Measurements from ENCODE around the gene ENDOV.

The ENDOV gene

GRCh38 chr17:80452173-80452915, 37.4 kb downstream of the ENDOV start:
- no peak for DNase-seq

- DNase-seq, result no peak
Measured at GRCh38 chr17:80453126-80453997, 38.4 kb downstream of the ENDOV start.

GRCh38 chr17:80453998-80454556, 39.1 kb downstream of the ENDOV start:
- no peak for DNase-seq

GRCh38 chr17:80454557-80455335, 39.8 kb downstream of the ENDOV start:
- peak; percentile 81 to 94 (median 86) for DNase-seq

- DNase-seq, result peak in 1 of 4 experiments; percentile 39
Measured at GRCh38 chr17:80455336-80455710, 40.4 kb downstream of the ENDOV start.

- DNase-seq, result no peak
Measured at GRCh38 chr17:80455784-80456183, 40.8 kb downstream of the ENDOV start.

- no peak for DNase-seq
Measured at GRCh38 chr17:80456465-80457235, 41.7 kb downstream of the ENDOV start.

GRCh38 chr17:80457236-80457856, 42.4 kb downstream of the ENDOV start:
- no peak for DNase-seq

- no peak for DNase-seq
Measured at GRCh38 chr17:80458016-80458415, 43.0 kb downstream of the ENDOV start.

- DNase-seq, result no peak
Measured at GRCh38 chr17:80459234-80459633, 44.3 kb downstream of the ENDOV start.

- no peak for DNase-seq
Measured at GRCh38 chr17:80460429-80460834, 45.5 kb downstream of the ENDOV start.

- DNase-seq, result no peak
Measured at GRCh38 chr17:80461528-80462160, 46.7 kb downstream of the ENDOV start.

- DNase-seq, result no peak
Measured at GRCh38 chr17:80463784-80464400, 48.9 kb downstream of the ENDOV start.

- no peak for DNase-seq
Measured at GRCh38 chr17:80464486-80464885, 49.5 kb downstream of the ENDOV start.

GRCh38 chr17:80465327-80465974, 50.5 kb downstream of the ENDOV start:
- DNase-seq, result no peak

- no peak for DNase-seq
Measured at GRCh38 chr17:80466188-80466705, 51.3 kb downstream of the ENDOV start.

GRCh38 chr17:80468242-80468641, 53.3 kb downstream of the ENDOV start:
- no peak for DNase-seq

GRCh38 chr17:80468781-80469493, 54.0 kb downstream of the ENDOV start:
- DNase-seq, result no peak

- no peak for DNase-seq
Measured at GRCh38 chr17:80469667-80470066, 54.7 kb downstream of the ENDOV start.
